ENCODE results near the gene HLA-DMB.

- TF ChIP-seq, protein P1, sequence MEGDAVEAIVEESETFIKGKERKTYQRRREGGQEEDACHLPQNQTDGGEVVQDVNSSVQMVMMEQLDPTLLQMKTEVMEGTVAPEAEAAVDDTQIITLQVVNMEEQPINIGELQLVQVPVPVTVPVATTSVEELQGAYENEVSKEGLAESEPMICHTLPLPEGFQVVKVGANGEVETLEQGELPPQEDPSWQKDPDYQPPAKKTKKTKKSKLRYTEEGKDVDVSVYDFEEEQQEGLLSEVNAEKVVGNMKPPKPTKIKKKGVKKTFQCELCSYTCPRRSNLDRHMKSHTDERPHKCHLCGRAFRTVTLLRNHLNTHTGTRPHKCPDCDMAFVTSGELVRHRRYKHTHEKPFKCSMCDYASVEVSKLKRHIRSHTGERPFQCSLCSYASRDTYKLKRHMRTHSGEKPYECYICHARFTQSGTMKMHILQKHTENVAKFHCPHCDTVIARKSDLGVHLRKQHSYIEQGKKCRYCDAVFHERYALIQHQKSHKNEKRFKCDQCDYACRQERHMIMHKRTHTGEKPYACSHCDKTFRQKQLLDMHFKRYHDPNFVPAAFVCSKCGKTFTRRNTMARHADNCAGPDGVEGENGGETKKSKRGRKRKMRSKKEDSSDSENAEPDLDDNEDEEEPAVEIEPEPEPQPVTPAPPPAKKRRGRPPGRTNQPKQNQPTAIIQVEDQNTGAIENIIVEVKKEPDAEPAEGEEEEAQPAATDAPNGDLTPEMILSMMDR (IDR thresholded peaks at IDR 0.05; ENCODE audit: poor library complexity, severe bottlenecking), result peak; percentile 75
- TF ChIP-seq POLR2AphosphoS5 (IDR thresholded peaks at IDR 0.05) (no peak), EP300 (conservative IDR thresholded peaks at IDR 0.05; ENCODE audit: poor library complexity, severe bottlenecking) (no peak), REST (IDR thresholded peaks at IDR 0.05; ENCODE audit: borderline replicate concordance) (no peak), EZH2 (IDR thresholded peaks at IDR 0.05; ENCODE audit: borderline replicate concordance, insufficient read depth, low read length, poor library complexity, severe bottlenecking) (no peak), TAF1 (IDR thresholded peaks at IDR 0.05; ENCODE audit: low read depth) (no peak), SMC3 (conservative IDR thresholded peaks at IDR 0.05; ENCODE audit: poor library complexity) (peak; percentile 80), MXI1 (conservative IDR thresholded peaks at IDR 0.05; ENCODE audit: poor library complexity, severe bottlenecking) (no peak)
Measured at GRCh38 chr6:32984622-32985389, 44.0 kb upstream of the HLA-DMB start.
